ENCODE measurements around the gene KIF2C. TPM values are rescaled to one million over a fixed set of nuclear protein-coding genes. Genes with fewer than 3 reads are reported as not detected.
"Not testable (repeated sequence)": the region's sequence is repeated elsewhere in the genome, so short reads cannot be mapped to it uniquely, and the experiment has no call there.

Gene KIF2C
- total RNA-seq, 1 experiment from 2014 or later, result 98.7 TPM

GRCh38 chr1:44696101-44696500, 43.5 kb upstream of the KIF2C start:
- H3K9me3 ChIP-seq (ENCODE audit: low read length), result no peaks in the 10 kb centered on the region
- no peak for ATAC-seq
- no peaks in the 10 kb centered on the region for H3K36me3 ChIP-seq (ENCODE audit: low read depth, low read length)
- ChIA-PET CTCF (no interaction called here), POLR2A (ENCODE audit: unreplicated experiment) (no interaction called here)
- no peak for TF ChIP-seq EZH2 (IDR thresholded peaks at IDR 0.05; ENCODE audit: low read length, unreplicated experiment)
- no peak overlapping the region for H2AFZ ChIP-seq (ENCODE audit: low read length)
- H3K4me1 ChIP-seq (ENCODE audit: insufficient read depth, low read length), result peaks cover 13% of the 10 kb centered on the region
- H3K9me2 ChIP-seq (replicated peaks; ENCODE audit: low read length), result no peaks in the 10 kb centered on the region
- no peak overlapping the region for H3K27ac ChIP-seq (ENCODE audit: low read length)
- DNase-seq, result no peak
- no peaks in the 10 kb centered on the region for H3F3A ChIP-seq (ENCODE audit: low read length, unreplicated experiment)
- H3K27me3 ChIP-seq (ENCODE audit: low read length), result no peaks in the 10 kb centered on the region
- H4K20me1 ChIP-seq (ENCODE audit: low read length), result no peaks in the 10 kb centered on the region
- intact Hi-C loops (cut with micrococcal nuclease), result no loop called here
- BruUV-seq (replicated peaks), result no TSS peak
- no peak overlapping the region for H3K4me3 ChIP-seq (ENCODE audit: low read length)
- H3K9ac ChIP-seq (ENCODE audit: low read length), result no peak overlapping the region
- H3K4me2 ChIP-seq (ENCODE audit: low read length), result no peak overlapping the region
- H3K79me2 ChIP-seq (ENCODE audit: low read length), result no peaks in the 10 kb centered on the region

- BruUV-seq (replicated peaks), result no TSS peak
- no peaks in the 10 kb centered on the region for H3K79me2 ChIP-seq (ENCODE audit: low read length)
- no peak overlapping the region for H3K9ac ChIP-seq (ENCODE audit: low read length)
- CTCF ChIA-PET, result no interaction called here
- H3K27me3 ChIP-seq (ENCODE audit: low read length), result no peaks in the 10 kb centered on the region
- H3K27ac ChIP-seq (ENCODE audit: low read length), result no peak overlapping the region
- H3F3A ChIP-seq (ENCODE audit: low read length, unreplicated experiment), result no peaks in the 10 kb centered on the region
- intact Hi-C loops (cut with micrococcal nuclease), result no loop called here
- no peaks in the 10 kb centered on the region for H3K9me2 ChIP-seq (replicated peaks; ENCODE audit: low read length)
- H3K4me1 ChIP-seq (ENCODE audit: insufficient read depth, low read length), result peaks cover 16% of the 10 kb centered on the region
- H3K4me3 ChIP-seq (ENCODE audit: low read length), result no peak overlapping the region
- H2AFZ ChIP-seq (ENCODE audit: low read length), result no peak overlapping the region
- no peak overlapping the region for H3K4me2 ChIP-seq (ENCODE audit: low read length)
- H3K36me3 ChIP-seq (ENCODE audit: low read depth, low read length), result no peaks in the 10 kb centered on the region
- no peak for ATAC-seq
- POLR2A ChIA-PET (ENCODE audit: unreplicated experiment), result no interaction called here
- no peak for TF ChIP-seq CTCF (conservative IDR thresholded peaks at IDR 0.05; ENCODE audit: low read depth, low read length)
- no peak for TF ChIP-seq EZH2phosphoT487 (IDR thresholded peaks at IDR 0.05; ENCODE audit: borderline replicate concordance, low read length)
- TF ChIP-seq EZH2 (IDR thresholded peaks at IDR 0.05; ENCODE audit: low read length, unreplicated experiment), result no peak
- no peaks in the 10 kb centered on the region for H4K20me1 ChIP-seq (ENCODE audit: low read length)
- H3K9me3 ChIP-seq (ENCODE audit: low read length), result no peaks in the 10 kb centered on the region
- DNase-seq, result no peak
These were observed 42.8 kb upstream of the KIF2C start for GRCh38 chr1:44696789-44697345.

GRCh38 chr1:44698138-44698537, 41.5 kb upstream of the KIF2C start:
- Histone ChIP-seq H3K4me1 (ENCODE audit: insufficient read depth, low read length) (peaks cover 19% of the 10 kb centered on the region), H3F3A (ENCODE audit: low read length, unreplicated experiment) (no peaks in the 10 kb centered on the region), H2AFZ (ENCODE audit: low read length) (no peak overlapping the region), H3K36me3 (ENCODE audit: low read depth, low read length) (no peaks in the 10 kb centered on the region), H3K27me3 (ENCODE audit: low read length) (no peaks in the 10 kb centered on the region), H4K20me1 (ENCODE audit: low read length) (no peaks in the 10 kb centered on the region), H3K4me3 (ENCODE audit: low read length) (no peak overlapping the region), H3K9me2 (replicated peaks; ENCODE audit: low read length) (no peaks in the 10 kb centered on the region), H3K9me3 (ENCODE audit: low read length) (no peaks in the 10 kb centered on the region), H3K9ac (ENCODE audit: low read length) (no peak overlapping the region), H3K27ac (ENCODE audit: low read length) (0 out of 2 replicates have a peak overlapping the region, but pooled peaks have one; percentile 10), H3K79me2 (ENCODE audit: low read length) (no peaks in the 10 kb centered on the region), H3K4me2 (ENCODE audit: low read length) (no peak overlapping the region)
- intact Hi-C loops (cut with micrococcal nuclease), result no loop called here
- BruUV-seq (replicated peaks), result no TSS peak
- ChIA-PET CTCF (no interaction called here), POLR2A (ENCODE audit: unreplicated experiment) (no interaction called here)
- peak; percentile 56 for DNase-seq
- ATAC-seq, result no peak
- no peak for TF ChIP-seq CTCF (conservative IDR thresholded peaks at IDR 0.05; ENCODE audit: low read depth, low read length)
- no peak for TF ChIP-seq EZH2 (IDR thresholded peaks at IDR 0.05; ENCODE audit: low read length, unreplicated experiment)
- TF ChIP-seq EZH2phosphoT487 (IDR thresholded peaks at IDR 0.05; ENCODE audit: borderline replicate concordance, low read length), result no peak

GRCh38 chr1:44699375-44699774, 40.3 kb upstream of the KIF2C start:
- H3K9me2 ChIP-seq (replicated peaks; ENCODE audit: low read length); POLR2A ChIA-PET (ENCODE audit: unreplicated experiment); CTCF ChIA-PET; H3K9me3 ChIP-seq (ENCODE audit: low read length); BruUV-seq (replicated peaks); DNase-seq; H3K79me2 ChIP-seq (ENCODE audit: low read length); H3K27me3 ChIP-seq (ENCODE audit: low read length); H3K4me3 ChIP-seq (ENCODE audit: low read length); H3K4me2 ChIP-seq (ENCODE audit: low read length); intact Hi-C loops (cut with micrococcal nuclease); ATAC-seq; H3F3A ChIP-seq (ENCODE audit: low read length, unreplicated experiment); H3K27ac ChIP-seq (ENCODE audit: low read length); H3K36me3 ChIP-seq (ENCODE audit: low read depth, low read length); H3K9ac ChIP-seq (ENCODE audit: low read length); H4K20me1 ChIP-seq (ENCODE audit: low read length); H2AFZ ChIP-seq (ENCODE audit: low read length): not testable (repeated sequence)
- H3K4me1 ChIP-seq (ENCODE audit: insufficient read depth, low read length), result peaks cover 22% of the 10 kb centered on the region
